Muscle of leg (tissue), 11 donors: ENCODE data around the gene GPR180. TPM values are rescaled to one million over a fixed set of nuclear protein-coding genes. Genes with fewer than 3 reads are reported as not detected.
"Not testable (repeated sequence)": the region's sequence is repeated elsewhere in the genome, so short reads cannot be mapped to it uniquely, and the experiment has no call there.

Source experiments
- DNase-seq: peaks from one replicate; pipeline ENCODE4 v3.0.0; 2013
- H3K27ac ChIP-seq: one replicate; pipeline ENCODE4 v1.5.1; 2013; ENCODE audit warnings: mild to moderate bottlenecking, low read length, control low read depth
- H3K27me3 ChIP-seq: one replicate; pipeline ENCODE4 v1.6.1; 2013; ENCODE audit warnings: low read length; ENCODE audit not compliant: control insufficient read depth, insufficient read depth
- H3K36me3 ChIP-seq: one replicate; pipeline ENCODE4 v1.6.1; 2013; ENCODE audit warnings: low read length; ENCODE audit not compliant: control insufficient read depth, insufficient read depth
- H3K4me1 ChIP-seq: one replicate; pipeline ENCODE4 v1.6.1; 2013; ENCODE audit warnings: low read length; ENCODE audit not compliant: control insufficient read depth, insufficient read depth
- H3K4me3 ChIP-seq: one replicate; pipeline ENCODE4 v1.5.1; 2013; ENCODE audit warnings: low read length, control low read depth
- H3K9me3 ChIP-seq: replicated peaks from 2 replicates; pipeline ENCODE4 v1.6.1; 2013; ENCODE audit warnings: low read depth, low read length; ENCODE audit not compliant: control insufficient read depth
- WGBS: methylation state at CpG from one replicate; pipeline ENCODE4 v1.1.5; 2013; ENCODE audit warnings: missing lambda C conversion rate; ENCODE audit not compliant: insufficient coverage; 5-methylcytosine and 5-hydroxymethylcytosine counted together
- polyA plus RNA-seq, 8 donors: library from polyadenylated mRNA; unstranded; fragments of 120-200 nt; gene quantifications; one replicate each; pipeline versions ENCODE4 v1.2.1 to v1.2.3, GENCODE V29; 2013; ENCODE audit warnings: inconsistent platforms in 1 of 8, low replicate concordance in 1 of 8; ENCODE audit not compliant: insufficient read length in 8 of 8, insufficient read depth in 1 of 8
- total RNA-seq: library from RNA; stranded (reverse); fragments of 120-200 nt; gene quantifications from one replicate; pipeline ENCODE4 v1.2.4, GENCODE V29; 2013

Gene GPR180
- total and polyA plus RNA-seq, 9 donors, result 4.7 to 9.3 (median 6.8) TPM

GRCh38 chr13:94610475-94610874 lies 8.8 kb downstream of the GPR180 start:
- WGBS, result 100% methylated on average over 1 of the region's 5 CpGs
- Histone ChIP-seq H3K4me1 (no peaks in the 10 kb centered on the region), H3K36me3 (peaks cover 25% of the 10 kb centered on the region)

GRCh38 chr13:94612050-94612449 lies 10.4 kb downstream of the GPR180 start:
- Histone ChIP-seq H3K27me3 (no peaks in the 10 kb centered on the region), H3K27ac (no peak overlapping the region), H3K4me3 (no peak overlapping the region), H3K4me1 (no peaks in the 10 kb centered on the region), H3K9me3 (no peaks in the 10 kb centered on the region), H3K36me3 (peaks cover 21% of the 10 kb centered on the region)
- WGBS, result no CpG with 5 or more reads among the region's 4 CpGs
- DNase-seq, result no peak

More at GRCh38 chr13:94610475-94610874, 8.8 kb downstream of the GPR180 start:
- Histone ChIP-seq H3K4me3 (no peak overlapping the region), H3K27me3 (no peaks in the 10 kb centered on the region), H3K9me3 (no peaks in the 10 kb centered on the region), H3K27ac (no peak overlapping the region)
- no peak for DNase-seq

GRCh38 chr13:94613051-94613450 lies 11.4 kb downstream of the GPR180 start:
- Histone ChIP-seq H3K36me3 (peaks cover 16% of the 10 kb centered on the region), H3K27me3 (no peaks in the 10 kb centered on the region), H3K9me3 (no peaks in the 10 kb centered on the region), H3K27ac (no peak overlapping the region), H3K4me1 (no peaks in the 10 kb centered on the region), H3K4me3 (no peak overlapping the region)
- DNase-seq, result no peak

GRCh38 chr13:94617389-94618000 lies 15.8 kb downstream of the GPR180 start:
- Histone ChIP-seq H3K36me3 (peaks cover 12% of the 10 kb centered on the region), H3K4me1 (no peaks in the 10 kb centered on the region), H3K27ac (no peak overlapping the region), H3K9me3 (no peaks in the 10 kb centered on the region), H3K27me3 (no peaks in the 10 kb centered on the region), H3K4me3 (no peak overlapping the region)
- DNase-seq, result peak; percentile 42
- WGBS, result no CpG with 5 or more reads among the region's 4 CpGs

GRCh38 chr13:94620286-94620896 lies 18.7 kb downstream of the GPR180 start:
- Histone ChIP-seq H3K4me1 (no peaks in the 10 kb centered on the region), H3K36me3 (peaks cover 17% of the 10 kb centered on the region), H3K27ac (no peak overlapping the region), H3K4me3 (no peak overlapping the region), H3K27me3 (no peaks in the 10 kb centered on the region), H3K9me3 (no peaks in the 10 kb centered on the region)
- peak; percentile 21 for DNase-seq
- no CpG with 5 or more reads among the region's 2 CpGs for WGBS

GRCh38 chr13:94622344-94622743 lies 20.7 kb downstream of the GPR180 start:
- no peak for DNase-seq
- no peaks in the 10 kb centered on the region for H3K27me3 ChIP-seq

GRCh38 chr13:94623316-94623715 lies 21.7 kb downstream of the GPR180 start:
- Histone ChIP-seq H3K9me3 (no peaks in the 10 kb centered on the region), H3K27ac (no peak overlapping the region), H3K4me3 (no peak overlapping the region), H3K36me3 (peaks cover 15% of the 10 kb centered on the region), H3K27me3 (no peaks in the 10 kb centered on the region), H3K4me1 (no peaks in the 10 kb centered on the region)
- WGBS, result 80% methylated on average over 1 of the region's 4 CpGs
- DNase-seq, result no peak

More at GRCh38 chr13:94622344-94622743, 20.7 kb downstream of the GPR180 start:
- Histone ChIP-seq H3K27ac (no peak overlapping the region), H3K36me3 (peaks cover 15% of the 10 kb centered on the region), H3K4me1 (no peaks in the 10 kb centered on the region), H3K9me3 (no peaks in the 10 kb centered on the region), H3K4me3 (no peak overlapping the region)
- WGBS, result no CpG with 5 or more reads among the region's 2 CpGs

GRCh38 chr13:94630858-94631257 lies 29.2 kb downstream of the GPR180 start:
- H3K9me3 ChIP-seq, result no peaks in the 10 kb centered on the region
- H3K27me3 ChIP-seq, result no peaks in the 10 kb centered on the region
- no peaks in the 10 kb centered on the region for H3K4me1 ChIP-seq
- H3K36me3 ChIP-seq, result peaks cover 6% of the 10 kb centered on the region
- H3K27ac ChIP-seq, result no peak overlapping the region
- WGBS, result 58% methylated on average over 2 of the region's 2 CpGs
- no peak overlapping the region for H3K4me3 ChIP-seq
- DNase-seq, result no peak

GRCh38 chr13:94632226-94632980 lies 30.7 kb downstream of the GPR180 start:
- Histone ChIP-seq H3K27me3 (no peaks in the 10 kb centered on the region), H3K9me3 (no peaks in the 10 kb centered on the region), H3K4me1 (no peaks in the 10 kb centered on the region), H3K36me3 (peaks cover 6% of the 10 kb centered on the region), H3K4me3 (no peak overlapping the region), H3K27ac (no peak overlapping the region)
- WGBS, result 100% methylated on average over 1 of the region's 3 CpGs
- no peak for DNase-seq

- not testable (repeated sequence) for H3K27me3 ChIP-seq, H3K36me3 ChIP-seq, H3K4me3 ChIP-seq, H3K27ac ChIP-seq, H3K9me3 ChIP-seq, DNase-seq, H3K4me1 ChIP-seq
- WGBS, result 100% methylated on average over 1 of the region's 5 CpGs
Measured at GRCh38 chr13:94636096-94636495, 34.4 kb downstream of the GPR180 start.
